Measurements from ENCODE around the gene DNAJC12. TPM values are rescaled to one million over a fixed set of nuclear protein-coding genes. Genes with fewer than 3 reads are reported as not detected.
"Not testable (repeated sequence)": the region's sequence is repeated elsewhere in the genome, so short reads cannot be mapped to it uniquely, and the experiment has no call there.

DNAJC12 gene
- total RNA-seq, 2 experiments from 2014 or later, result 13.2 to 13.9 TPM

GRCh38 chr10:67788028-67788886, 49.7 kb downstream of the DNAJC12 start:
- Mint-ChIP-seq H3K4me1 (ENCODE audit: low read depth) (peaks cover 43% of the 10 kb centered on the region), H3K27ac (peak overlapping the region; percentile 57), H3K9me3 (no peaks in the 10 kb centered on the region), H3K4me3 (no peak overlapping the region), H3K36me3 (ENCODE audit: low read depth) (no peaks in the 10 kb centered on the region), H3K27me3 (ENCODE audit: low read depth) (peaks cover 2% of the 10 kb centered on the region)
- CTCF ChIA-PET, result interaction anchor here (0.5 to 4.2 kb wide), 42 partner anchors 8 to 622 kb away, joined by 3 to 93 read pairs (median 4); partner anchors contain the start of genes CTNNA3, DNAJC12, PBLD and SIRT1
- DNase-seq, result peak; percentile 92
- intact Hi-C loops (cut with micrococcal nuclease), result loop anchor here (1.0 to 5.0 kb wide), 7 partner anchors 24 to 514 kb away; partner anchors contain the start of gene SIRT1

GRCh38 chr10:67785098-67785497, 52.9 kb downstream of the DNAJC12 start:
- Mint-ChIP-seq H3K36me3 (ENCODE audit: low read depth) (no peaks in the 10 kb centered on the region), H3K27ac (no peak overlapping the region), H3K4me1 (ENCODE audit: low read depth) (peaks cover 34% of the 10 kb centered on the region), H3K4me3 (no peak overlapping the region), H3K27me3 (ENCODE audit: low read depth) (peaks cover 2% of the 10 kb centered on the region), H3K9me3 (no peaks in the 10 kb centered on the region)
- intact Hi-C loops (cut with micrococcal nuclease), result loop anchor here (5.0 kb wide), 1 partner anchor 302 kb away; no protein-coding TSS in a partner anchor
- CTCF ChIA-PET, result interaction anchor here (2.5 kb wide), 1 partner anchor 87 kb away, joined by 11 read pairs; no protein-coding TSS in a partner anchor
- peak; percentile 37 for DNase-seq

GRCh38 chr10:67784474-67784873, 53.5 kb downstream of the DNAJC12 start:
- intact Hi-C loops (cut with micrococcal nuclease), result loop anchor here (5.0 kb wide), 1 partner anchor 262 kb away; no protein-coding TSS in a partner anchor
- Mint-ChIP-seq H3K27ac (no peak overlapping the region), H3K36me3 (ENCODE audit: low read depth) (no peaks in the 10 kb centered on the region)

GRCh38 chr10:67783606-67784294, 54.2 kb downstream of the DNAJC12 start:
- H3K9me3 Mint-ChIP-seq, result no peaks in the 10 kb centered on the region
- H3K4me1 Mint-ChIP-seq (ENCODE audit: low read depth), result peaks cover 31% of the 10 kb centered on the region
- DNase-seq, result no peak
- intact Hi-C loops (cut with micrococcal nuclease), result loop anchor here (5.0 kb wide), 1 partner anchor 261 kb away; no protein-coding TSS in a partner anchor
- H3K27me3 Mint-ChIP-seq (ENCODE audit: low read depth), result peaks cover 2% of the 10 kb centered on the region
- peak overlapping the region; percentile 25 for H3K27ac Mint-ChIP-seq
- H3K36me3 Mint-ChIP-seq (ENCODE audit: low read depth), result no peaks in the 10 kb centered on the region
- H3K4me3 Mint-ChIP-seq, result no peak overlapping the region
- CTCF ChIA-PET, result interaction anchor here (0.6 to 2.5 kb wide), 6 partner anchors 27 to 380 kb away, joined by 3 to 11 read pairs (median 4); no protein-coding TSS in a partner anchor

More at GRCh38 chr10:67784474-67784873, 53.5 kb downstream of the DNAJC12 start:
- CTCF ChIA-PET, result interaction anchor here (0.7 to 2.5 kb wide), 4 partner anchors 87 to 548 kb away, joined by 4 to 11 read pairs (median 6); partner anchors contain the start of gene PBLD
- Mint-ChIP-seq H3K4me1 (ENCODE audit: low read depth) (peaks cover 33% of the 10 kb centered on the region), H3K9me3 (no peaks in the 10 kb centered on the region), H3K27me3 (ENCODE audit: low read depth) (peaks cover 2% of the 10 kb centered on the region), H3K4me3 (no peak overlapping the region)
- DNase-seq, result no peak

- peaks cover 24% of the 10 kb centered on the region for H3K4me1 Mint-ChIP-seq (ENCODE audit: low read depth)
- H3K27me3 Mint-ChIP-seq (ENCODE audit: low read depth), result no peaks in the 10 kb centered on the region
- intact Hi-C loops (cut with micrococcal nuclease), result loop anchor here (5.0 kb wide), 1 partner anchor 260 kb away; no protein-coding TSS in a partner anchor
- CTCF ChIA-PET, result interaction anchor here (0.6 to 2.0 kb wide), 6 partner anchors 55 to 374 kb away, joined by 3 to 22 read pairs (median 4); no protein-coding TSS in a partner anchor
- no peak overlapping the region for H3K27ac Mint-ChIP-seq
- H3K4me3 Mint-ChIP-seq, result no peak overlapping the region
- no peaks in the 10 kb centered on the region for H3K9me3 Mint-ChIP-seq
- no peaks in the 10 kb centered on the region for H3K36me3 Mint-ChIP-seq (ENCODE audit: low read depth)
- no peak for DNase-seq
Observed at GRCh38 chr10:67782530-67782929, 55.5 kb downstream of the DNAJC12 start.

- no peak overlapping the region for H3K4me3 Mint-ChIP-seq
- CTCF ChIA-PET, result interaction anchor here (0.6 to 4.7 kb wide), 13 partner anchors 8 to 376 kb away, joined by 3 to 169 read pairs (median 5); partner anchors contain the start of gene CTNNA3
- H3K27me3 Mint-ChIP-seq (ENCODE audit: low read depth), result no peaks in the 10 kb centered on the region
- H3K27ac Mint-ChIP-seq, result no peak overlapping the region
- no peaks in the 10 kb centered on the region for H3K9me3 Mint-ChIP-seq
- no peaks in the 10 kb centered on the region for H3K36me3 Mint-ChIP-seq (ENCODE audit: low read depth)
- intact Hi-C loops (cut with micrococcal nuclease), result loop anchor here (1.0 to 5.0 kb wide), 5 partner anchors 16 to 259 kb away; no protein-coding TSS in a partner anchor
- H3K4me1 Mint-ChIP-seq (ENCODE audit: low read depth), result peaks cover 24% of the 10 kb centered on the region
- DNase-seq, result no peak
Observed at GRCh38 chr10:67780759-67781538, 57.0 kb downstream of the DNAJC12 start.

GRCh38 chr10:67780204-67780621, 57.8 kb downstream of the DNAJC12 start:
- intact Hi-C loops (cut with micrococcal nuclease), result loop anchor here (1.0 to 5.0 kb wide), 5 partner anchors 15 to 258 kb away; no protein-coding TSS in a partner anchor
- H3K9me3 Mint-ChIP-seq; H3K27ac Mint-ChIP-seq; H3K36me3 Mint-ChIP-seq (ENCODE audit: low read depth); H3K4me3 Mint-ChIP-seq; H3K27me3 Mint-ChIP-seq (ENCODE audit: low read depth); DNase-seq: not testable (repeated sequence)
- H3K4me1 Mint-ChIP-seq (ENCODE audit: low read depth), result peaks cover 23% of the 10 kb centered on the region
- CTCF ChIA-PET, result interaction anchor here (0.6 to 4.7 kb wide), 27 partner anchors 9 to 262 kb away, joined by 3 to 169 read pairs (median 4); partner anchors contain the start of gene CTNNA3

- Mint-ChIP-seq H3K36me3 (ENCODE audit: low read depth) (no peaks in the 10 kb centered on the region), H3K4me1 (ENCODE audit: low read depth) (peaks cover 21% of the 10 kb centered on the region), H3K9me3 (no peaks in the 10 kb centered on the region), H3K4me3 (no peak overlapping the region), H3K27ac (no peak overlapping the region), H3K27me3 (ENCODE audit: low read depth) (no peaks in the 10 kb centered on the region)
- CTCF ChIA-PET, result interaction anchor here (0.6 to 4.7 kb wide), 30 partner anchors 9 to 1573 kb away, joined by 3 to 169 read pairs (median 4); partner anchors contain the start of gene CTNNA3
- DNase-seq, result peak; percentile 85
- intact Hi-C loops (cut with micrococcal nuclease), result loop anchor here (1.0 to 5.0 kb wide), 5 partner anchors 15 to 257 kb away; no protein-coding TSS in a partner anchor
Observed at GRCh38 chr10:67779465-67780203, 58.4 kb downstream of the DNAJC12 start.

GRCh38 chr10:67776371-67776770, 61.6 kb downstream of the DNAJC12 start:
- Mint-ChIP-seq H3K4me1 (ENCODE audit: low read depth) (peaks cover 8% of the 10 kb centered on the region), H3K27ac (no peak overlapping the region), H3K9me3 (no peaks in the 10 kb centered on the region), H3K4me3 (no peak overlapping the region), H3K36me3 (ENCODE audit: low read depth) (no peaks in the 10 kb centered on the region), H3K27me3 (ENCODE audit: low read depth) (no peaks in the 10 kb centered on the region)
- intact Hi-C loops (cut with micrococcal nuclease), result no loop called here
- DNase-seq, result no peak
- CTCF ChIA-PET, result interaction anchor here (4.5 to 4.7 kb wide), 2 partner anchors 80 to 112 kb away, joined by 61 to 169 read pairs; partner anchors contain the start of gene CTNNA3

GRCh38 chr10:67775279-67775678, 62.7 kb downstream of the DNAJC12 start:
- no peak overlapping the region for H3K27ac Mint-ChIP-seq
- H3K4me3 Mint-ChIP-seq, result no peak overlapping the region
- no peak for DNase-seq
- CTCF ChIA-PET, result interaction anchor here (0.6 to 0.8 kb wide), 2 partner anchors 78 to 121 kb away, joined by 3 read pairs; no protein-coding TSS in a partner anchor
- no peaks in the 10 kb centered on the region for H3K9me3 Mint-ChIP-seq
- intact Hi-C loops (cut with micrococcal nuclease), result no loop called here
- H3K4me1 Mint-ChIP-seq (ENCODE audit: low read depth), result peaks cover 8% of the 10 kb centered on the region
- H3K27me3 Mint-ChIP-seq (ENCODE audit: low read depth), result no peaks in the 10 kb centered on the region
- H3K36me3 Mint-ChIP-seq (ENCODE audit: low read depth), result no peaks in the 10 kb centered on the region
